ENCODE results near the gene RGS9.

RGS9 gene

GRCh38 chr17:65218261-65218660 is 81.1 kb downstream of the RGS9 start:
- no peak for DNase-seq

GRCh38 chr17:65219124-65219523 is 82.0 kb downstream of the RGS9 start:
- DNase-seq: no peak

GRCh38 chr17:65219707-65220106 is 82.5 kb downstream of the RGS9 start:
- DNase-seq: no peak

- DNase-seq: no peak
Measured at GRCh38 chr17:65220732-65221131, 83.6 kb downstream of the RGS9 start.

- DNase-seq: no peak
Measured at GRCh38 chr17:65222214-65222738, 85.1 kb downstream of the RGS9 start.

- DNase-seq: no peak
Measured at GRCh38 chr17:65225061-65225460, 87.9 kb downstream of the RGS9 start.

- no peak for DNase-seq
Measured at GRCh38 chr17:65226227-65226626, 89.1 kb downstream of the RGS9 start.

- DNase-seq: no peak
Measured at GRCh38 chr17:65227637-65228036, 90.5 kb downstream of the RGS9 start.

GRCh38 chr17:65228287-65228686 is 91.1 kb downstream of the RGS9 start:
- no peak for DNase-seq

GRCh38 chr17:65228734-65229620 is 91.8 kb downstream of the RGS9 start:
- DNase-seq: no peak

GRCh38 chr17:65229621-65229995 is 92.4 kb downstream of the RGS9 start:
- no peak for DNase-seq

- DNase-seq: no peak
Measured at GRCh38 chr17:65230040-65230439, 92.9 kb downstream of the RGS9 start.

GRCh38 chr17:65231086-65231485 is 93.9 kb downstream of the RGS9 start:
- no peak for DNase-seq

- peak; percentile 37 for DNase-seq
Measured at GRCh38 chr17:65231662-65232335, 94.6 kb downstream of the RGS9 start.

- DNase-seq: no peak
Measured at GRCh38 chr17:65235284-65235683, 98.1 kb downstream of the RGS9 start.

- DNase-seq: no peak
Measured at GRCh38 chr17:65236321-65236720, 99.2 kb downstream of the RGS9 start.

- no peak for DNase-seq
Measured at GRCh38 chr17:65243838-65244625, 106.9 kb downstream of the RGS9 start.

GRCh38 chr17:65246252-65246651 is 109.1 kb downstream of the RGS9 start:
- DNase-seq: no peak

GRCh38 chr17:65249774-65250173 is 112.6 kb downstream of the RGS9 start:
- no peak for DNase-seq

GRCh38 chr17:65254166-65254565 is 117.0 kb downstream of the RGS9 start:
- DNase-seq: no peak

- no peak for DNase-seq
Measured at GRCh38 chr17:65259281-65259680, 122.1 kb downstream of the RGS9 start.

- no peak for DNase-seq
Measured at GRCh38 chr17:65259696-65260485, 122.7 kb downstream of the RGS9 start.

All from right kidney (tissue), 1 donor.